Right lung (tissue), 5 donors: ENCODE measurements around the gene SLCO3A1. TPM values are rescaled to one million over a fixed set of nuclear protein-coding genes. Genes with fewer than 3 reads are reported as not detected.

ENCODE experiments used
- DNase-seq, 2 donors: peaks; one replicate each; pipeline ENCODE4 v3.0.0-alpha.2; 2013
- polyA plus RNA-seq, 5 donors: library from polyadenylated mRNA; unstranded; fragments of 120-200 nt; gene quantifications; one replicate each; pipeline versions ENCODE4 v1.2.1 to v1.2.3, GENCODE V29; 2013; ENCODE audit warnings: inconsistent platforms in 1 of 5, low replicate concordance in 1 of 5; ENCODE audit not compliant: insufficient read length in 5 of 5, insufficient read depth in 1 of 5

Gene SLCO3A1
- polyA plus RNA-seq, 5 donors = 9.1 to 16.4 (median 9.8) TPM

DNA sequence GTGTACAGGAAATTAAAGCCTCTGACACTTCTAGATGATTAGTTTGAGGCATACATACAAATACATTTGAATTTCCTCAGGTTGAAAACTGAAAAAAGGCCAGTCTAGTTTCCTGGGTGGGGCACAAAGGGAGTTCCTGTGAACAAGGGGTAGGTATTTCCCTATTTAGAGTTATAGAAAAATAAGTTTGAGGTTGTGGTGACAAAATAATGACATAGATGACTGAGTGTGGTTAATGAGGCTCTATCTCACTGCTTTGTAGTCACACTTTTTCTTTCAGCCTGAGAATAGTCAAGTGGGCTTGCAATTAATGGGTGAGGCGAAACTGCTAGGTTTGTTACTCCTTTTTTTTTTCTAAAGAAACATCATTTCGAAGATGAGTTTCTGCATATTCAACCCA, 4.3 kb downstream of the SLCO3A1 start:
- DNase-seq = no peak

DNA sequence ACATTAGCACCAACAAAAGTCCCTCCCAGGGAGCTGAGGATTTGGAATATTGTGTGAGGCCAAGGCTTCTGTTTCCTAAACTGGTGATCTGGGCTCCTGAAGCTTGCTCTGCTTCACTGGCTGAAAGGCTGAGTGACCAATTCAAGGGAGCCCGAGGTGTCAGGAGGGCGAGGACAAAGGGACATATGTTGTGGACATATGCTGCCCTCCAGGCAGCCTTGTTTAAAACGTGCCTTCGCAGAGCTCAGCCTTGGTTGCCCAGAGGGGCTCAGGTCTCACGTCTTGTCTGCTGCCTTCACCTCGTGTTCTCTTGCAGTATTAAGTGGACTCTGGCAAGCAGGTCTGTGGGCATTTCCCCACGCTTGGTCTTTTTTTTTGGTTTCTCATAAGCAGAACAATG, 7.0 kb downstream of the SLCO3A1 start:
- no peak for DNase-seq

- no peak for DNase-seq
Observed at GRCh38 chr15:91861223-91861622, 7.7 kb downstream of the SLCO3A1 start.

GRCh38 chr15:91862891-91863504, 9.5 kb downstream of the SLCO3A1 start:
- DNase-seq = no peak

DNA sequence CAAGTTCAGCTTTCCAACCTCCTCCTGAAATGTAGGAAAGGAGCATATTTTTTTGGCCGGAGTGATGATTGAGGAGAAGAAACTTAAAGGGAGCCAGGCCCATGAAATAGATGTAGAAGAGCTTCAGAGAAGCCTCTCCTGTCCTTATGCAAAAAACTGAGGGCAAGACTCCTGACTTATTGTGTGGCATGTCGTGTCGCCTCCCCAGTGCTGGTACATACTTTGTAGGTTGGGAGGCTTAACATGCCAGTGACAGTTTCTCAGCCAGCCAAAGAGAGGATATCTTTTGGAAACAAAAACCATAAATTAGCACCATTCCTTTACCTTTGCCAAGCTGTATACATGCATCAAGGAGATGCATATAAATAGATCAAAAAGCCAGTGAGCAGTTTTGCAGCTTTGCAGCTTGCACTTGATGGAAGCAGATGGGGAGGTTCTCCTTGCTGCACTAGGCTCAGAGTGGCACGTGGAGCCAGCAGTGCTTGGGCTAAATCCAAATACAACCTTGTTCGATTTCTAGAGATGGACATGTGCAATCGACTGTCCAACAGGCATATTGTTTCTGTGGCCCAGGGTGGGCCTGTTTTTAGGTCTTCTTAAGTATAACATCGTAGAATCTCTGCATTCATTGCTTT, 10.2 kb downstream of the SLCO3A1 start:
- no peak for DNase-seq

DNA sequence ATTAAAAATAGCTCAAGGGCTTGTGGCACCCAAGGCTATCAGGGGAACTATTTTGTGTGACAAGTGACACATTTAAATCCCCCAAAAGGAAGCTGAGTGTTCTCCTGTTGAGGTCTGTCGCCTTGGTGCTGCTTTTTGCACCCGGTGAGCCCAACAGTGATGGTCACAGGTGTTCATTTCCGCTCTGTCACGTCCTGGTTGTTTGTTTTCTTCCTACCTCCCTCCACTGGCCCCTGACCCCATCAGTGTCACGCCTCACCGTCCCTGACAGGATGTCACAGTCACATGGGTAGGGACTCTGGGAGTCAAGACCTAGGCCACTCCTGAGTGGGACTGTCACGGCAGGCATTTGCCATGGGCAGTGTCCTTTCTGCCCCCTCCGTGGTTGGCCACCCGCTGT, 11.2 kb downstream of the SLCO3A1 start:
- DNase-seq = no peak

- no peak for DNase-seq
Observed at GRCh38 chr15:91865486-91865885, 12.0 kb downstream of the SLCO3A1 start.

GRCh38 chr15:91865950-91866349, 12.4 kb downstream of the SLCO3A1 start:
- no peak for DNase-seq

- DNase-seq = no peak
Observed at GRCh38 chr15:91866371-91866905, 12.9 kb downstream of the SLCO3A1 start.

GRCh38 chr15:91866971-91867372, 13.5 kb downstream of the SLCO3A1 start:
- DNase-seq = no peak

DNA sequence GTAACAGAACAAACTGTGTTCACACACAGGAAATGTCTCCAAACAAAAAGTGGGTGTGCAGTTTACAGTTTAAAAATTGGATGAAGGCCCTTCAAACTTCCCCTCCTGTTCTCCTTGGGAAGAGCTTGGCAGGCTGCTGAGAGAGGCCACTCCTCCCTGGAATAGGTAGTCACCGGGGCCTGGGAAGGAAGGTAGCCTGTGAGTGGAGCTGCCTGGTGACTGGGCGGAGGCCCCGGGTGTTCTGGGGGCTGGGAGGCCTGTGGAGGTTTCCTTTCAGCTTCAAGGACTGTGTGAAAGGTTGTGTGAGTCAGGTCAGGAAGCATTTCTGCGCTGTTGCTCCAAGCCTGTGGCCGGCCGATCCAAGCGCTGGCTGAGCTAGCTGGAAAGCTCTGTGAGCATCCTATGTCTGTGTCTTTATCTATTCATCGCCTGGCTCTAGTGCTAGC, 14.1 kb downstream of the SLCO3A1 start:
- DNase-seq = no peak

- no peak for DNase-seq
Observed at GRCh38 chr15:91870876-91871537, 17.5 kb downstream of the SLCO3A1 start.

DNA sequence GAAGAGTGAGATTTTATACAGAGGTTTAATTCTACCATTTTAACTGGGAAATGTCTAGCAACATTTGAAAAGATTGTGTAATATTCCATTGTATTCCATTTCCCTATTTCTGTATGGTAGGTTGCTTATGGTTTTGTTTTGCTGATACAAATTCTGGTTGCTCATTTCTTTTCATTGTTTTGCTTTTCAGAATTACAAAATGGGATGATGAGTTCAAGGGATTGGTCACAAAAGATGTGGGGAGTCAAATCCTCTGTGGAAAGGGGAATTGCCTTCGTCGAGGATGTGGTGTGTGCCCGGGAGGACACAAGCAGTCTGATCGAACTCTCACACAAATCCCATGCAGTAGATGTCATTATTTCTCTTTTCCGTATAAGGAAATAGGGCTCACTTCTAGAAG, 18.3 kb downstream of the SLCO3A1 start:
- no peak for DNase-seq

DNA sequence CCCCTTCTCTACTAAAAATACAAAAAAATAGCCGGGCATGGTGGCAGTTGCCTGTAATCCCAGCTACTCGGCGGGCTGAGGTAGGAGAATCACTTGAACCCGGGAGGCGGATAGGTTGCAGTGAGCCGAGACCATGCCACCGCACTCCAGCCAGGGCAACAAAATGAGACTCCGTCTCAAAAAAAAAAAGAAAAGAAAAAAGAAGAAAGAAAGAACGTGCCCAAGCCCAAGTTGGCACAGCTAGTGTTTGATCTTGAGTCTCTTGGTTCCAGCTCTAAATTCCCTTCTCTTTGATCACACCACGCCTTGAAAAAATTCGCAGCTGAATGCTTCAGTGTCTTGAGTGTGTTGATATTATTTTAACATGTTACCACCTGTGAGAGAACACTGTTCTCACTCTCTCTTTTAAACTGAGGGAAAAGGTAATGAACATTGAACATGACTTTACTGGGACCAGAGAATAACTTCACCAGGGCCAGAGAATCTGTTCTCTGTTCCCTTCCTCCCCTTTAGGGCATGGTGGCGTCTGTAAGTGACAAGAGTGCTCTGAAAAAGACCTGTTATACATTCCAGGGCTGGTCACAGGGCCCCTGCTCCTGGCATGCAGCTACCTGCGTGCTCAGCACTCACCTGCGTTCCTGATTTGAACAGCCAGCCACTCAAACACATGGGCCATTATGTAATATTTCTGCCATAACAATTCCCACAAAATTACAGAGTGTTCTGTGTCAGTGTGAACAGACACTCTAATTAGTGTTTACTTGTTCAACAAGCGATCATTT, 19.0 kb downstream of the SLCO3A1 start:
- DNase-seq = no peak

- DNase-seq = no peak
Observed at GRCh38 chr15:91873138-91873536, 19.6 kb downstream of the SLCO3A1 start.

DNA sequence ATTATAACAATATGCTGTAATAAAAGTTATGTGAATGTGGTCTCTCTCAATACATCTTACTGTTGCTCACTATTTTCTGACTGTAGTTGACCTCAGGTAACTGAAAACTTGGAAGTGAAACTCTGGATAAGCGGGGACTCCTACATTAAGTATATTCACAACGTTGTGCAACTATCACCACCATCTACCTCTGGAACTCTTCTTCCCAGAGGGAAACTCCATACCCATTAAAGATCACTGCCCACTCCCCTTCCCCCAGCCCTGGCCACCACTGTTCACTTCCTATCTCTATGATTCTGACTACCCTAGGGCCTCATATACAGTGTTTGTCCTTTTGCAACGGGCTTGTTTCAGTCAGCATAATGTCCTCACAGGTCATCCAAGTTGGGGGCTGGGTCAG, 20.7 kb downstream of the SLCO3A1 start:
- DNase-seq = no peak

GRCh38 chr15:91874992-91875660, 21.6 kb downstream of the SLCO3A1 start:
- no peak for DNase-seq

- no peak for DNase-seq
Observed at GRCh38 chr15:91876187-91876586, 22.7 kb downstream of the SLCO3A1 start.

- DNase-seq = no peak
Observed at GRCh38 chr15:91878319-91878870, 24.9 kb downstream of the SLCO3A1 start.

- DNase-seq = no peak
Observed at GRCh38 chr15:91879158-91879557, 25.6 kb downstream of the SLCO3A1 start.

DNA sequence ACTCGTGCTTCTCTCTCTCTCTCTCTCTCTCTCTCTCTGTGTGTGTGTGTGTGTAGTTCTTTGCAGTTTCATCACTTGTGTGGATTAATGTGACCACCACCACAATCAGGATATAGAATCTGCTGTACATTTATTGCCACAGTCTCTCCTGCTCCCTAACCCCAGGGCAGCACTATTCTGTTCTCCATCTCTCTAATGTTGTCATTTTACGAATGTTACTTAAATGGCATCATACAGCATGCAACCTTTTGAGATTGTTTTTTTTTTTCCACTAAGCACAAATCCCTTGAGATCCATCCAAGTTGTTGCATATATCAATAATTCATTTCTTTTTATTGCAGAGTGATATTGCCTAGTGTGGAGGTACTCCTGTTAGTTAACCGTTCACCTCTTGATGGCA, 26.9 kb downstream of the SLCO3A1 start:
- no peak for DNase-seq
